Measurements from ENCODE around the gene CYSRT1. TPM values are rescaled to one million over a fixed set of nuclear protein-coding genes. Genes with fewer than 3 reads are reported as not detected.

CYSRT1 gene
- total RNA-seq, 1 donor from 2014 or later, result not detected

GRCh38 chr9:137187386-137187785 lies 37.6 kb upstream of the CYSRT1 start:
- H3K4me1 ChIP-seq, result peaks cover 5% of the 10 kb centered on the region
- H4K20me1 ChIP-seq (ENCODE audit: low read depth), result peaks cover 15% of the 10 kb centered on the region
- H3K4me2 ChIP-seq, result peak overlapping the region; percentile 99
- H3K9ac ChIP-seq, result peak overlapping the region; percentile 90
- no peak overlapping the region for H2AFZ ChIP-seq (replicated peaks)
- no peaks in the 10 kb centered on the region for H3K36me3 ChIP-seq
- peaks cover 25% of the 10 kb centered on the region for H3K4me1 Mint-ChIP-seq
- H3K4me3 Mint-ChIP-seq, result peak overlapping the region; percentile 95
- peak overlapping the region; percentile 75 for H3K4me3 ChIP-seq
- H3K36me3 Mint-ChIP-seq, result no peaks in the 10 kb centered on the region
- H3K27me3 Mint-ChIP-seq (ENCODE audit: insufficient read depth, low read depth), result peaks cover 2% of the 10 kb centered on the region
- peaks cover 10% of the 10 kb centered on the region for H3F3A ChIP-seq (ENCODE audit: low read depth)
- no peak for TF ChIP-seq CTCF (IDR thresholded peaks at IDR 0.05)
- TF ChIP-seq EZH2 (IDR thresholded peaks at IDR 0.05), result no peak
- TF ChIP-seq EZH2phosphoT487 (IDR thresholded peaks at IDR 0.05), result no peak
- no peaks in the 10 kb centered on the region for H3K9me3 Mint-ChIP-seq
- no peaks in the 10 kb centered on the region for H3K27me3 ChIP-seq
- H3K9me3 ChIP-seq (ENCODE audit: low read depth), result no peaks in the 10 kb centered on the region
- no peak for DNase-seq (ENCODE audit: low spot score)
- peaks cover 23% of the 10 kb centered on the region for H3K79me2 ChIP-seq (ENCODE audit: low read depth)
- no peak overlapping the region for H3K27ac Mint-ChIP-seq
- H3K27ac ChIP-seq, result no peak overlapping the region

- Histone ChIP-seq H4K20me1 (ENCODE audit: low read depth) (peaks cover 19% of the 10 kb centered on the region), H3K9me3 (ENCODE audit: low read depth) (no peaks in the 10 kb centered on the region), H2AFZ (replicated peaks) (peak overlapping the region; percentile 83), H3K79me2 (ENCODE audit: low read depth) (peaks cover 23% of the 10 kb centered on the region), H3K36me3 (no peaks in the 10 kb centered on the region), H3K27me3 (no peaks in the 10 kb centered on the region), H3K9ac (peak overlapping the region; percentile 90), H3K4me2 (peak overlapping the region; percentile 99), H3K4me1 (peaks cover 5% of the 10 kb centered on the region), H3K4me3 (peak overlapping the region; percentile 75), H3F3A (ENCODE audit: low read depth) (peaks cover 10% of the 10 kb centered on the region), H3K27ac (no peak overlapping the region)
- peaks cover 2% of the 10 kb centered on the region for H3K27me3 Mint-ChIP-seq (ENCODE audit: insufficient read depth, low read depth)
- no peaks in the 10 kb centered on the region for H3K9me3 Mint-ChIP-seq
- H3K36me3 Mint-ChIP-seq, result no peaks in the 10 kb centered on the region
- H3K27ac Mint-ChIP-seq, result no peak overlapping the region
- TF ChIP-seq EZH2phosphoT487 (IDR thresholded peaks at IDR 0.05) (no peak), CTCF (IDR thresholded peaks at IDR 0.05) (no peak), EZH2 (IDR thresholded peaks at IDR 0.05) (no peak)
- peak overlapping the region; percentile 95 for H3K4me3 Mint-ChIP-seq
- DNase-seq (ENCODE audit: low spot score), result no peak
- H3K4me1 Mint-ChIP-seq, result peaks cover 25% of the 10 kb centered on the region
Observed at GRCh38 chr9:137188086-137188489, 36.9 kb upstream of the CYSRT1 start.

- H3K9ac ChIP-seq, result peak within 1 kb of the TSS; percentile 90
- peak; percentile 98 for DNase-seq (ENCODE audit: low spot score)
- H3K9me3 ChIP-seq (ENCODE audit: low read depth), result no peaks in the 10 kb centered on the region
- peak within 1 kb of the TSS; percentile 75 for H3K4me3 ChIP-seq
- peaks cover 3% of the 10 kb centered on the region for H3K27me3 Mint-ChIP-seq (ENCODE audit: insufficient read depth, low read depth)
- H3K9me3 Mint-ChIP-seq, result no peaks in the 10 kb centered on the region
- peaks cover 28% of the 10 kb centered on the region for H3K4me1 Mint-ChIP-seq
- peak; percentile 46 for TF ChIP-seq CTCF (IDR thresholded peaks at IDR 0.05)
- no peak for TF ChIP-seq EZH2phosphoT487 (IDR thresholded peaks at IDR 0.05)
- peaks cover 5% of the 10 kb centered on the region for H3K4me1 ChIP-seq
- H3K27ac Mint-ChIP-seq, result no peak within 1 kb of the TSS
- H3K79me2 ChIP-seq (ENCODE audit: low read depth), result peaks cover 23% of the 10 kb centered on the region
- H3K36me3 Mint-ChIP-seq, result no peaks in the 10 kb centered on the region
- H3K4me3 Mint-ChIP-seq, result peak within 1 kb of the TSS; percentile 96
- H3K36me3 ChIP-seq, result no peaks in the 10 kb centered on the region
- H3K4me2 ChIP-seq, result peak within 1 kb of the TSS; percentile 99
- peaks cover 24% of the 10 kb centered on the region for H4K20me1 ChIP-seq (ENCODE audit: low read depth)
- peaks cover 10% of the 10 kb centered on the region for H3F3A ChIP-seq (ENCODE audit: low read depth)
- peak within 1 kb of the TSS; percentile 83 for H2AFZ ChIP-seq (replicated peaks)
- no peak within 1 kb of the TSS for H3K27ac ChIP-seq
- H3K27me3 ChIP-seq, result no peaks in the 10 kb centered on the region
Observed at GRCh38 chr9:137188490-137189296, 36.3 kb upstream of the CYSRT1 start, which contains the start of the genes ANAPC2 and SSNA1. Gene ANAPC2, minus strand, starts transcription at chr9:137188560. Its CDS starts 28 bp downstream, at chr9:137188532. Gene SSNA1, plus strand, starts transcription at chr9:137188676. Its CDS starts 51 bp downstream, at chr9:137188727.

All from neural progenitor cell (in vitro differentiated cells).